Adrenal gland (tissue), 12 donors: ENCODE results near the gene CTCFL. TPM values are rescaled to one million over a fixed set of nuclear protein-coding genes. Genes with fewer than 3 reads are reported as not detected.
A peak's percentile ranks its signal among the peaks of the same experiment; 100 is the strongest.

Experiments used
- DNase-seq, 7 donors: peaks; one replicate each; pipeline ENCODE4 v3.0.0-alpha.2; 2019 to 2020
- H3K27ac ChIP-seq, 5 donors: fragments of 200-600 bp; sonication (generic) in 4 of 5; 1 replicate in 3 of 5; 2 replicates in 2 of 5; pipeline versions ENCODE4 v1.5.1 to v1.8.0; 2016 to 2020; ENCODE audit warnings: mild to moderate bottlenecking in 1 of 5
- H3K27me3 ChIP-seq: fragments of 200-600 bp; 2 replicates; pipeline ENCODE4 v1.8.0; 2021
- H3K36me3 ChIP-seq, 2 donors: fragments of 200-600 bp; replicated peaks in 1 of 2; 1 replicate in 1 of 2; 2 replicates in 1 of 2; pipeline versions ENCODE4 v1.5.1 to v1.8.0; 2018 to 2022
- H3K4me1 ChIP-seq, 2 donors: fragments of 200-600 bp; replicated peaks in 1 of 2; 1 replicate in 1 of 2; 2 replicates in 1 of 2; pipeline versions ENCODE4 v1.5.1 to v1.8.0; 2018 to 2021
- H3K4me3 ChIP-seq, 4 donors: fragments of 200-600 bp; sonication (generic) in 3 of 4; one replicate each; pipeline ENCODE4 v1.5.1; 2016 to 2018
- H3K9me3 ChIP-seq, 3 donors: fragments of 200-600 bp; sonication (generic) in 1 of 3; replicated peaks in 1 of 3; 1 replicate in 2 of 3; 2 replicates in 1 of 3; pipeline versions ENCODE4 v1.5.1 to v1.8.0; 2016 to 2021
- CTCF ChIP-seq, 6 experiments: fragments of 450-650 bp in 4 of 6; fragments of 200-600 bp in 2 of 6; sonication (generic) in 1 of 6; IDR thresholded peaks; 1 replicate in 5 of 6; 2 replicates in 1 of 6; pipeline versions ENCODE4 v1.5.1 to v1.8.0; 2016 to 2021; ENCODE audit warnings: antibody characterized with exemption in 6 of 6, mild to moderate bottlenecking in 2 of 6, moderate library complexity in 1 of 6
- POLR2A ChIP-seq, 2 donors: fragments of 450-650 bp; IDR thresholded peaks; one replicate each; pipeline ENCODE4 v1.6.1; 2017; ENCODE audit warnings: antibody characterized with exemption in 2 of 2, mild to moderate bottlenecking in 2 of 2, moderate library complexity in 1 of 2
- WGBS, 4 donors: extraction: QIAGEN DNeasy Blood & Tissue Kit in 2 of 4; methylation state at CpG; one replicate each; pipeline versions ENCODE4 v1.1.5 to v1.1.7; 2013 to 2017; 5-methylcytosine and 5-hydroxymethylcytosine counted together
- intact Hi-C, 2 donors: fragments of 100-400 bp; cut with DNase I; formaldehyde crosslinking; loops; one replicate each; pipeline versions ENCODE4 v1.14.1 to v1.15.0; 2022 to 2023
- polyA plus RNA-seq, 3 donors: library from polyadenylated mRNA; stranded (reverse); fragments of 200-250 nt in 2 of 3; fragments of 350-450 nt in 1 of 3; fragmentation: Illumina TruSeq in 1 of 3; extraction: RNeasy Lipid Tissue Mini Kit (QIAGEN cat#74804) in 1 of 3; gene quantifications; one replicate each; pipeline ENCODE4 v1.2.3, GENCODE V29; 2013 to 2014
- total RNA-seq, 9 donors: library from RNA; depleted of rRNA in 4 of 9; stranded (reverse); fragments of >200 nt in 4 of 9; fragments of 120-200 nt in 1 of 9; fragmentation: NEBNext Ultra II Directional in 1 of 9; extraction: Animal tissue kit (Norgen Biotek cat#: 25700) in 1 of 9; gene quantifications; one replicate each; pipeline versions ENCODE4 v1.1.0 to v1.2.4, GENCODE V29; 2013 to 2023
- donor health status: healthy with polysubstance abuse.
- donor health status: Bipolar disorder and iron deficiency.
- donor health status: DM: yes; HTN: yes; CAD: no.
- donor health status: DM: no; HTN: no; CAD: no.
- donor health status: DM: no; HTN: no; CAD: no.
- donor health status: DM: yes; HTN: yes; CAD: no.

Gene CTCFL
- total and polyA plus RNA-seq, 12 donors, result 0.08 to 0.27 (median 0.14) TPM; not detected in 9

- Histone ChIP-seq H3K9me3 (no peaks in the 10 kb centered on the region), H3K4me3 (no peak overlapping the region), H3K4me1 (no peaks in the 10 kb centered on the region), H3K36me3 (no peaks in the 10 kb centered on the region), H3K27ac (no peak overlapping the region), H3K27me3 (no peaks in the 10 kb centered on the region)
- no peak for DNase-seq
- no peak for TF ChIP-seq POLR2A (IDR thresholded peaks at IDR 0.05)
- no peak for TF ChIP-seq CTCF (IDR thresholded peaks at IDR 0.05)
- intact Hi-C loops, result no loop called here
- 73 to 93% (median 78%) methylated on average over 3 to 7 of the region's 7 CpGs for WGBS, 4 donors
These were observed 73.5 kb downstream of the CTCFL start for GRCh38 chr20:57451431-57451794.

GRCh38 chr20:57450931-57451330, 74.0 kb downstream of the CTCFL start:
- intact Hi-C loops, result no loop called here
- 43 to 58% (median 56%) methylated on average over 7 to 13 of the region's 13 CpGs for WGBS, 4 donors
- TF ChIP-seq CTCF (IDR thresholded peaks at IDR 0.05) (no peak), POLR2A (IDR thresholded peaks at IDR 0.05) (no peak)
- Histone ChIP-seq H3K27me3 (no peaks in the 10 kb centered on the region), H3K4me3 (no peak overlapping the region), H3K4me1 (no peaks in the 10 kb centered on the region), H3K36me3 (no peaks in the 10 kb centered on the region), H3K27ac (peak overlapping the region in 1 of 5 donors; percentile 16), H3K9me3 (no peaks in the 10 kb centered on the region)
- no peak for DNase-seq

GRCh38 chr20:57450419-57450818, 74.5 kb downstream of the CTCFL start:
- peak in 6 of 7 donors; percentile 29 to 74 (median 52) for DNase-seq
- Histone ChIP-seq H3K4me1 (no peaks in the 10 kb centered on the region), H3K27me3 (no peaks in the 10 kb centered on the region), H3K27ac (peak overlapping the region in 1 of 5 donors; percentile 16), H3K4me3 (no peak overlapping the region), H3K36me3 (no peaks in the 10 kb centered on the region), H3K9me3 (no peaks in the 10 kb centered on the region)
- TF ChIP-seq CTCF (IDR thresholded peaks at IDR 0.05), result no peak
- no peak for TF ChIP-seq POLR2A (IDR thresholded peaks at IDR 0.05)
- intact Hi-C loops, result no loop called here
- WGBS, 4 donors, result 14 to 65% (median 31%) methylated on average over 2 to 12 of the region's 12 CpGs

GRCh38 chr20:57449398-57450354, 75.3 kb downstream of the CTCFL start:
- Histone ChIP-seq H3K9me3 (no peaks in the 10 kb centered on the region), H3K4me1 (no peaks in the 10 kb centered on the region), H3K4me3 (no peak overlapping the region), H3K36me3 (no peaks in the 10 kb centered on the region), H3K27me3 (no peaks in the 10 kb centered on the region), H3K27ac (no peak overlapping the region)
- intact Hi-C loops, result no loop called here
- 70 to 77% (median 74%) methylated on average over 12 to 14 of the region's 14 CpGs for WGBS, 4 donors
- no peak for TF ChIP-seq CTCF (IDR thresholded peaks at IDR 0.05)
- TF ChIP-seq POLR2A (IDR thresholded peaks at IDR 0.05), result no peak
- DNase-seq, result no peak
